ENCODE data around the gene SMIM36. TPM values are rescaled to one million over a fixed set of nuclear protein-coding genes. Genes with fewer than 3 reads are reported as not detected.
"Not testable (repeated sequence)": the region's sequence is repeated elsewhere in the genome, so short reads cannot be mapped to it uniquely, and the experiment has no call there.

Gene SMIM36
- total RNA-seq, 1 donor from 2014 or later = not detected

GRCh38 chr17:55451758-55452138 is 59.5 kb downstream of the SMIM36 start:
- Histone ChIP-seq H3K36me3 (no peaks in the 10 kb centered on the region), H3K9me3 (no peaks in the 10 kb centered on the region), H3K4me3 (no peak overlapping the region), H3K4me1 (peaks cover 37% of the 10 kb centered on the region), H3K27ac (peak overlapping the region; percentile 39), H3K27me3 (no peaks in the 10 kb centered on the region)
- intact Hi-C loops (cut with DNase I) = no loop called here
- TF ChIP-seq POLR2A (IDR thresholded peaks at IDR 0.05) (no peak), CTCF (IDR thresholded peaks at IDR 0.05) (no peak), POLR2AphosphoS5 (IDR thresholded peaks at IDR 0.05; ENCODE audit: insufficient read depth in 1 of 2, low read depth in 1 of 2) (no peak)
- no peak for DNase-seq (ENCODE audit: extremely low spot score in 2 of 2)

- H3K4me1 ChIP-seq = peaks cover 37% of the 10 kb centered on the region
- H3K4me3 ChIP-seq = no peak overlapping the region
- no peak overlapping the region for H3K27ac ChIP-seq
- no peaks in the 10 kb centered on the region for H3K27me3 ChIP-seq
- H3K36me3 ChIP-seq = no peaks in the 10 kb centered on the region
- intact Hi-C loops (cut with DNase I) = no loop called here
- H3K9me3 ChIP-seq = no peaks in the 10 kb centered on the region
- DNase-seq (ENCODE audit: extremely low spot score in 2 of 2) = no peak
- TF ChIP-seq CTCF (IDR thresholded peaks at IDR 0.05) (no peak), POLR2AphosphoS5 (IDR thresholded peaks at IDR 0.05; ENCODE audit: insufficient read depth in 1 of 2, low read depth in 1 of 2) (no peak), POLR2A (IDR thresholded peaks at IDR 0.05) (no peak)
Measured at GRCh38 chr17:55451203-55451641, 60.0 kb downstream of the SMIM36 start.

- Histone ChIP-seq H3K27me3 (no peaks in the 10 kb centered on the region), H3K4me3 (no peak overlapping the region), H3K36me3 (no peaks in the 10 kb centered on the region), H3K4me1 (peaks cover 36% of the 10 kb centered on the region), H3K9me3 (no peaks in the 10 kb centered on the region), H3K27ac (no peak overlapping the region)
- no peak for DNase-seq (ENCODE audit: extremely low spot score in 2 of 2)
- no peak for TF ChIP-seq POLR2AphosphoS5 (IDR thresholded peaks at IDR 0.05; ENCODE audit: insufficient read depth in 1 of 2, low read depth in 1 of 2)
- TF ChIP-seq POLR2A (IDR thresholded peaks at IDR 0.05) = no peak
- no peak for TF ChIP-seq CTCF (IDR thresholded peaks at IDR 0.05)
- intact Hi-C loops (cut with DNase I) = no loop called here
Measured at GRCh38 chr17:55450232-55450825, 60.9 kb downstream of the SMIM36 start.

GRCh38 chr17:55448681-55449080 is 62.6 kb downstream of the SMIM36 start:
- intact Hi-C loops (cut with DNase I) = no loop called here
- Histone ChIP-seq H3K9me3 (no peaks in the 10 kb centered on the region), H3K27me3 (no peaks in the 10 kb centered on the region), H3K4me1 (peaks cover 20% of the 10 kb centered on the region), H3K36me3 (no peaks in the 10 kb centered on the region), H3K27ac (no peak overlapping the region), H3K4me3 (no peak overlapping the region)
- DNase-seq (ENCODE audit: extremely low spot score in 2 of 2) = no peak
- TF ChIP-seq POLR2A (IDR thresholded peaks at IDR 0.05) = no peak
- TF ChIP-seq CTCF (IDR thresholded peaks at IDR 0.05) = no peak
- TF ChIP-seq POLR2AphosphoS5 (IDR thresholded peaks at IDR 0.05; ENCODE audit: insufficient read depth in 1 of 2, low read depth in 1 of 2) = no peak

GRCh38 chr17:55446581-55447205 is 64.6 kb downstream of the SMIM36 start:
- H3K27me3 ChIP-seq = no peaks in the 10 kb centered on the region
- intact Hi-C loops (cut with DNase I) = no loop called here
- peaks cover 8% of the 10 kb centered on the region for H3K4me1 ChIP-seq
- TF ChIP-seq CTCF (IDR thresholded peaks at IDR 0.05) (no peak), POLR2AphosphoS5 (IDR thresholded peaks at IDR 0.05; ENCODE audit: insufficient read depth in 1 of 2, low read depth in 1 of 2) (no peak), POLR2A (IDR thresholded peaks at IDR 0.05) (no peak)
- no peak overlapping the region for H3K4me3 ChIP-seq
- H3K27ac ChIP-seq = no peak overlapping the region
- H3K36me3 ChIP-seq = no peaks in the 10 kb centered on the region
- DNase-seq (ENCODE audit: extremely low spot score in 2 of 2) = no peak
- no peaks in the 10 kb centered on the region for H3K9me3 ChIP-seq

GRCh38 chr17:55446004-55446403 is 65.2 kb downstream of the SMIM36 start:
- intact Hi-C loops (cut with DNase I); DNase-seq (ENCODE audit: extremely low spot score in 2 of 2); H3K4me3 ChIP-seq; H3K36me3 ChIP-seq; H3K27ac ChIP-seq; H3K27me3 ChIP-seq; H3K9me3 ChIP-seq; H3K4me1 ChIP-seq: not testable (repeated sequence)

All from vagina (tissue), 2 donors.